HG03575 (cell line): Measurements from ENCODE around the gene TOGARAM2.

Experiments
- ATAC-seq: cut with Tn5 transposase; IDR thresholded peaks from one replicate; pipeline ENCODE4 v1.9.1; 2021; ENCODE audit not compliant: unreplicated experiment, insufficient number of reproducible peaks, low FRiP score; ENCODE audit errors: extremely low read depth

The TOGARAM2 gene

GRCh38 chr2:29063646-29064345 lies 82.7 kb downstream of the TOGARAM2 start:
- ATAC-seq = no peak

- ATAC-seq = no peak
Observed at GRCh38 chr2:29064346-29064715, 83.2 kb downstream of the TOGARAM2 start.

- ATAC-seq = no peak
Observed at GRCh38 chr2:29064746-29065067, 83.6 kb downstream of the TOGARAM2 start.

- no peak for ATAC-seq
Observed at GRCh38 chr2:29065068-29065811, 84.1 kb downstream of the TOGARAM2 start.

GRCh38 chr2:29066271-29066860 lies 85.3 kb downstream of the TOGARAM2 start:
- ATAC-seq = no peak

- ATAC-seq = no peak
Observed at GRCh38 chr2:29066997-29067605, 86.0 kb downstream of the TOGARAM2 start.

- no peak for ATAC-seq
Observed at GRCh38 chr2:29068513-29068912, 87.4 kb downstream of the TOGARAM2 start.

- ATAC-seq = no peak
Observed at GRCh38 chr2:29070526-29070925, 89.4 kb downstream of the TOGARAM2 start.

- ATAC-seq = no peak
Observed at GRCh38 chr2:29071032-29071975, 90.2 kb downstream of the TOGARAM2 start.

- no peak for ATAC-seq
Observed at GRCh38 chr2:29072251-29072650, 91.2 kb downstream of the TOGARAM2 start.

GRCh38 chr2:29072971-29073725 lies 92.0 kb downstream of the TOGARAM2 start:
- ATAC-seq = no peak

- no peak for ATAC-seq
Observed at GRCh38 chr2:29073933-29074332, 92.8 kb downstream of the TOGARAM2 start.

GRCh38 chr2:29074411-29074810 lies 93.3 kb downstream of the TOGARAM2 start, which contains the start of gene PCARE:
Gene PCARE, minus strand, starts transcription at chr2:29074523. Its CDS starts 262 bp downstream, at chr2:29074261.
- ATAC-seq = no peak

GRCh38 chr2:29075894-29076705 lies 95.0 kb downstream of the TOGARAM2 start:
- ATAC-seq = no peak

- ATAC-seq = no peak
Observed at GRCh38 chr2:29079887-29080286, 98.8 kb downstream of the TOGARAM2 start.

GRCh38 chr2:29080886-29081743 lies 100.0 kb downstream of the TOGARAM2 start:
- no peak for ATAC-seq
